ENCODE measurements around the gene ROS1.

DNA sequence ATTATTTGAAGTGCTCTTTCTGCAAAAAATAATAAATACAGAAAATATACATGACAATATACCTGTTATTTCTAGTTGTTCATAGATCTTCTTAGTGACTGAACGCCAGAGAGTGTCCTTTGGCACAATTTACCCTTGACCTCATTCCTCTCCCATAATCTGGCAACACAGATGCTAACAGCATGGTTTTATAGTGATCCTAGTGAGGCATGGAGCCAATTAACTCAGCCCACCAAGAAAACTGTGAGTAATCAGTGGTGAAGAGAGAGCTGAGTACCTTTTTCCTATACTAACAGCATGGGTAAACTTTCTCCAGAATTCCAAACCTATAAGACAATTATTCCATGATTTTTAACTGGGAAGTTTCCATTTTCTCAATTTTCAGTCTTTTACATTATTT is 99.3 kb downstream of the ROS1 start:
- no peak for TF ChIP-seq CTCF (IDR thresholded peaks at IDR 0.05)
- TF ChIP-seq POLR2AphosphoS5 (IDR thresholded peaks at IDR 0.05): no peak
